Inferior parietal cortex (tissue), 1 donor: Measurements from ENCODE around the gene HLA-DPA1.

Experiments
- DNase-seq: peaks from one replicate; pipeline ENCODE4 v3.0.0-alpha.2; 2016; ENCODE audit errors: extremely low spot score

HLA-DPA1 gene

DNA sequence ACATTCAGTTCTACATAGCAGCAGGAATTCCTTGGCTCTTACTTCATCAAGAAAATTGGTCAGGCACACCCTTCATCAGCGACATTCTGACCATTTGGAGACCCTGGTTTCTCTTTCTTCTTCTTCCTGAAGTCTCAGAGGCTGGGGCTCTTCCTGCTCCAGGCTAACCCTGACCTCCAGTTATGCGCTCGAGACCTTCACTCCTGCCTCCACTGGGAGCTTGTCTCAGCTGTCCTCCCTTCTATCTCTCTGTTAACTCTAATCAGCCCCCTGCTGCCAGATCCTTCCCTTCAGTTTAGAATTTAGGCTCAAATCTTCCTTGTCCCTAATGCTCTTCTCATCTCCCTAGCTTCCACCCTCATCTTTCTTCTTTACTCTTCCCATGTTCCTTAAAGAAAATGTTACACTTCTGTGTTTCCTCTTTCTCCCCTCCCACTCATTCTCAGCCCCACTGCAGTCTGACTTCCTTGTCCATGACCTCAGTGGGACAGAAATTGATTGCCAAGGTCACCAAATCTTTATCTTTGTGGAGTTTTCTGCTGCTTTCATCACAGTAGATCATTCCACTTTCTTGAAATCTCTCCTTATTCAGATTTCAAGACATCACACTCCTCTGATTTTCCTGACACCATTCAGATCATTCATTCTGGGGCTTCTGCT lies 55.6 kb downstream of the HLA-DPA1 start:
- no peak for DNase-seq

- no peak for DNase-seq
Measured at GRCh38 chr6:33017018-33017417, 56.4 kb downstream of the HLA-DPA1 start.

DNA sequence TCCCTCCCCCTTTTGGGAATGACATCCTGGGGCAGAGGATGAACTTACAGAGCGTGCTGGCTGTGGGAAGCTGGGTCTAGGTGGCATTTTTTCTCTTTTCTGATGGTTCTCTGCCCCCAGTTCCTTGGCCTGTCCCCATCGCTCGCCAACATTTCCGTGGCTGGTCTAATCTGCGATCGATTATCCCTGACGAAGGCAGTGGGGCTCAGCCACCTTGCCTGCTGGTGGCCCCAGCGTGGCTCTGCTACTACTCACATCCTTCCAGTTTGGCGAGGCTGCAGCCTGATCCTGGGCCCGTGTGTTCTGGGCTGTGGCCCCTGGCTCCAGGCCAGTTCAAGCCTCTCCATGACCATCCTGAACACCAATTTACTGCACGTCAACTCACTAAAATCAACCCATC lies 57.7 kb downstream of the HLA-DPA1 start:
- no peak for DNase-seq

GRCh38 chr6:33014841-33015634 lies 58.4 kb downstream of the HLA-DPA1 start:
- DNase-seq: peak; percentile 95
